MCF 10A (cell line): ENCODE results near the gene MEPCE. TPM values are rescaled to one million over a fixed set of nuclear protein-coding genes. Genes with fewer than 3 reads are reported as not detected.

Source experiments
- BruUV-seq: library from RNA; stranded (reverse); fragments of 400-500 nt; replicated peaks from 2 replicates; lab custom pipeline; 2021; lab: Mats Ljungman, UMichigan
- CTCF ChIA-PET: fragments of 300-600 bp; sonication (Branson Sonifier 250); formaldehyde crosslinking; extraction: SDS; loops from one replicate; lab custom pipeline; 2021; ENCODE audit warnings: antibody characterized with exemption, inconsistent platforms; lab: Yijun Ruan, JAX
- POLR2A ChIA-PET: fragments of 300-600, 350-650 bp; sonication (Branson Sonifier 250); formaldehyde crosslinking; extraction: SDS; loops from one replicate; lab custom pipeline; 2020; ENCODE audit warnings: antibody characterized with exemption, inconsistent platforms; lab: Yijun Ruan, JAX
- DNase-seq: peaks from one replicate; pipeline ENCODE4 v3.0.0-alpha.2; 2018; ENCODE audit not compliant: unreplicated experiment
- H3K27ac Mint-ChIP-seq: one replicate; pipeline ENCODE4 v1.8.0; 2022; ENCODE audit warnings: mild to moderate bottlenecking, low read depth, mixed read lengths; ENCODE audit not compliant: unreplicated experiment
- H3K27me3 Mint-ChIP-seq: one replicate; pipeline ENCODE4 v1.8.0; 2022; ENCODE audit warnings: mixed read lengths; ENCODE audit not compliant: insufficient read depth, unreplicated experiment
- H3K36me3 Mint-ChIP-seq: one replicate; pipeline ENCODE4 v1.8.0; 2022; ENCODE audit warnings: mild to moderate bottlenecking, moderate library complexity, mixed read lengths; ENCODE audit not compliant: insufficient read depth, unreplicated experiment
- H3K4me1 Mint-ChIP-seq: one replicate; pipeline ENCODE4 v1.8.0; 2022; ENCODE audit warnings: mixed read lengths; ENCODE audit not compliant: insufficient read depth, unreplicated experiment
- H3K4me3 Mint-ChIP-seq: one replicate; pipeline ENCODE4 v1.8.0; 2022; ENCODE audit warnings: mild to moderate bottlenecking, moderate library complexity, mixed read lengths; ENCODE audit not compliant: unreplicated experiment
- H3K9me3 Mint-ChIP-seq: one replicate; pipeline ENCODE4 v1.8.0; 2022; ENCODE audit warnings: mixed read lengths; ENCODE audit not compliant: unreplicated experiment
- CTCF ChIP-seq: fragments of 200-600 bp; IDR thresholded peaks from one replicate; pipeline ENCODE4 v1.8.0; 2022; ENCODE audit warnings: antibody characterized with exemption, mild to moderate bottlenecking; ENCODE audit not compliant: unreplicated experiment
- intact Hi-C: fragments of 100-400 bp; cut with micrococcal nuclease; formaldehyde crosslinking; loops from 2 replicates; pipeline ENCODE4 v1.14.1; 2022
- total RNA-seq: library from RNA; stranded (reverse); gene quantifications from 2 replicates; pipeline ENCODE4 v1.2.3, GENCODE V29; 2022

Gene MEPCE
- total RNA-seq, 1 experiment from 2014 or later, result 59.9 TPM

GRCh38 chr7:100418930-100419659 lies 10.5 kb upstream of the MEPCE start:
- Mint-ChIP-seq H3K36me3 (no peaks in the 10 kb centered on the region), H3K4me3 (no peak overlapping the region), H3K9me3 (no peaks in the 10 kb centered on the region), H3K4me1 (no peaks in the 10 kb centered on the region), H3K27ac (no peak overlapping the region), H3K27me3 (no peaks in the 10 kb centered on the region)
- DNase-seq, result no peak
- intact Hi-C loops, result no loop called here
- BruUV-seq, result no TSS peak
- no peak for TF ChIP-seq CTCF
- ChIA-PET POLR2A (interaction anchor here (0.6 to 1.3 kb wide), 2 partner anchors 9 to 556 kb away, joined by 3 to 9 read pairs; partner anchors contain the start of genes MEPCE and ZCWPW1), CTCF (interaction anchor here (0.8 kb wide), 1 partner anchor 12 kb away, joined by 4 read pairs; no protein-coding TSS in a partner anchor)

- CTCF ChIA-PET, result no interaction called here
- Mint-ChIP-seq H3K27me3 (no peaks in the 10 kb centered on the region), H3K27ac (no peak overlapping the region), H3K9me3 (no peaks in the 10 kb centered on the region), H3K36me3 (no peaks in the 10 kb centered on the region), H3K4me1 (no peaks in the 10 kb centered on the region), H3K4me3 (no peak overlapping the region)
- no peak for DNase-seq
- intact Hi-C loops, result no loop called here
- no peak for TF ChIP-seq CTCF
- POLR2A ChIA-PET, result interaction anchor here (1.3 kb wide), 1 partner anchor 9 kb away, joined by 9 read pairs; the partner anchor contains the start of genes MEPCE and ZCWPW1
- BruUV-seq, result no TSS peak
Measured at GRCh38 chr7:100419660-100420226, 9.9 kb upstream of the MEPCE start.

- Mint-ChIP-seq H3K36me3 (peaks cover 1% of the 10 kb centered on the region), H3K4me3 (no peak overlapping the region), H3K9me3 (no peaks in the 10 kb centered on the region), H3K27ac (no peak overlapping the region), H3K27me3 (no peaks in the 10 kb centered on the region), H3K4me1 (peaks cover 5% of the 10 kb centered on the region)
- POLR2A ChIA-PET, result no interaction called here
- intact Hi-C loops, result no loop called here
- no peak for DNase-seq
- no TSS peak for BruUV-seq
- TF ChIP-seq CTCF, result no peak
- CTCF ChIA-PET, result interaction anchor here (1.6 kb wide), 1 partner anchor 17 kb away, joined by 5 read pairs; no protein-coding TSS in a partner anchor
Measured at GRCh38 chr7:100423315-100423714, 6.3 kb upstream of the MEPCE start.

GRCh38 chr7:100425347-100425746 lies 4.3 kb upstream of the MEPCE start:
- ChIA-PET POLR2A (interaction anchor here (0.8 to 1.3 kb wide), 2 partner anchors 11 to 255 kb away, joined by 3 to 4 read pairs; partner anchors contain the start of gene PPP1R35), CTCF (no interaction called here)
- TF ChIP-seq CTCF, result no peak
- intact Hi-C loops, result no loop called here
- no peak for DNase-seq
- H3K9me3 Mint-ChIP-seq, result no peaks in the 10 kb centered on the region
- no peak overlapping the region for H3K27ac Mint-ChIP-seq
- no TSS peak for BruUV-seq
- no peak overlapping the region for H3K4me3 Mint-ChIP-seq
- peaks cover 5% of the 10 kb centered on the region for H3K4me1 Mint-ChIP-seq
- no peaks in the 10 kb centered on the region for H3K27me3 Mint-ChIP-seq
- peaks cover 18% of the 10 kb centered on the region for H3K36me3 Mint-ChIP-seq
